ENCODE measurements around the gene COL2A1. TPM values are rescaled to one million over a fixed set of nuclear protein-coding genes. Genes with fewer than 3 reads are reported as not detected.

Gene COL2A1
- total and polyA plus RNA-seq, 2 donors from 2014 or later = not detected

GRCh38 chr12:48008349-48008748, 4.1 kb upstream of the COL2A1 start:
- DNase-seq (peak in 2 of 5 donors; percentile 28 to 45), FAIRE-seq (no peak)
- Histone ChIP-seq H3K36me3 (ENCODE audit: control insufficient read depth in 2 of 3, insufficient read depth in 3 of 3, low read length in 3 of 3) (no peaks in the 10 kb centered on the region), H3K4me1 (ENCODE audit: control insufficient read depth in 2 of 3, insufficient read depth in 2 of 3, low read depth in 1 of 3, low read length in 3 of 3) (peaks cover 0 to 11% (median 5%) of the 10 kb centered on the region in 3 donors), H3K9me3 (ENCODE audit: control insufficient read depth in 2 of 3, insufficient read depth in 1 of 3, low read length in 3 of 3) (no peaks in the 10 kb centered on the region), H3K4me3 (ENCODE audit: low read length in 3 of 3) (no peak overlapping the region), H3K9ac (ENCODE audit: low read length in 3 of 3) (no peak overlapping the region), H3K27ac (ENCODE audit: low read depth in 2 of 2, low read length in 2 of 2) (no peak overlapping the region), H3K27me3 (ENCODE audit: control insufficient read depth, insufficient read depth, low read length) (peaks cover 11% of the 10 kb centered on the region)
- intact Hi-C loops (cut with DNase I) = no loop called here
- no peak for TF ChIP-seq CTCF (IDR thresholded peaks at IDR 0.05; ENCODE audit: borderline replicate concordance, extremely low read depth, insufficient read depth)

GRCh38 chr12:48007206-48007605, 2.9 kb upstream of the COL2A1 start:
- Histone ChIP-seq H3K9ac (ENCODE audit: low read length in 3 of 3) (no peak overlapping the region), H3K27me3 (ENCODE audit: control insufficient read depth, insufficient read depth, low read length) (peaks cover 11% of the 10 kb centered on the region), H3K27ac (ENCODE audit: low read depth in 2 of 2, low read length in 2 of 2) (no peak overlapping the region), H3K4me1 (ENCODE audit: control insufficient read depth in 2 of 3, insufficient read depth in 2 of 3, low read depth in 1 of 3, low read length in 3 of 3) (peaks cover 0 to 21% (median 10%) of the 10 kb centered on the region in 3 donors), H3K4me3 (ENCODE audit: low read length in 3 of 3) (no peak overlapping the region), H3K36me3 (ENCODE audit: control insufficient read depth in 2 of 3, insufficient read depth in 3 of 3, low read length in 3 of 3) (no peaks in the 10 kb centered on the region), H3K9me3 (ENCODE audit: control insufficient read depth in 2 of 3, insufficient read depth in 1 of 3, low read length in 3 of 3) (no peaks in the 10 kb centered on the region)
- TF ChIP-seq CTCF (IDR thresholded peaks at IDR 0.05; ENCODE audit: borderline replicate concordance, extremely low read depth, insufficient read depth) = no peak
- FAIRE-seq = no peak
- intact Hi-C loops (cut with DNase I) = no loop called here
- DNase-seq = peak in 1 of 5 donors; percentile 5

GRCh38 chr12:48005750-48006021, 1.4 kb upstream of the COL2A1 start:
- Histone ChIP-seq H3K4me3 (ENCODE audit: low read length in 3 of 3) (no peak overlapping the region), H3K27me3 (ENCODE audit: control insufficient read depth, insufficient read depth, low read length) (peaks cover 11% of the 10 kb centered on the region), H3K4me1 (ENCODE audit: control insufficient read depth in 2 of 3, insufficient read depth in 2 of 3, low read depth in 1 of 3, low read length in 3 of 3) (peaks cover 0 to 32% (median 16%) of the 10 kb centered on the region in 3 donors), H3K9me3 (ENCODE audit: control insufficient read depth in 2 of 3, insufficient read depth in 1 of 3, low read length in 3 of 3) (no peaks in the 10 kb centered on the region), H3K9ac (ENCODE audit: low read length in 3 of 3) (no peak overlapping the region), H3K27ac (ENCODE audit: low read depth in 2 of 2, low read length in 2 of 2) (no peak overlapping the region), H3K36me3 (ENCODE audit: control insufficient read depth in 2 of 3, insufficient read depth in 3 of 3, low read length in 3 of 3) (no peaks in the 10 kb centered on the region)
- intact Hi-C loops (cut with DNase I) = no loop called here
- peak in 1 of 5 donors; percentile 20 for DNase-seq
- no peak for TF ChIP-seq CTCF (IDR thresholded peaks at IDR 0.05; ENCODE audit: borderline replicate concordance, extremely low read depth, insufficient read depth)
- FAIRE-seq = no peak
